Heart left ventricle (tissue), 16 donors: ENCODE measurements around the gene PBLD. TPM values are rescaled to one million over a fixed set of nuclear protein-coding genes. Genes with fewer than 3 reads are reported as not detected.
"Not testable (repeated sequence)": the region's sequence is repeated elsewhere in the genome, so short reads cannot be mapped to it uniquely, and the experiment has no call there.

ENCODE experiments used
- ATAC-seq, 4 donors: fragments of 200-7000 bp; cut with Tn5 transposase; one replicate each; pipeline ENCODE4 v1.9.1; 2020 to 2022; ENCODE audit warnings: moderate library complexity in 4 of 4, mild to moderate bottlenecking in 3 of 4, moderate number of reproducible peaks in 1 of 4
- DNase-seq, 5 donors: peaks; one replicate each; pipeline ENCODE4 v3.0.0-alpha.2; 2020
- H3K27ac ChIP-seq, 12 donors: fragments of 200-600 bp; sonication (generic) in 4 of 12; one replicate each; pipeline versions ENCODE4 v1.5.0 to v1.8.0; 2016 to 2022; ENCODE audit warnings: mild to moderate bottlenecking in 2 of 12
- H3K27me3 ChIP-seq, 9 donors: fragments of 200-600 bp; sonication (generic) in 2 of 9; one replicate each; pipeline versions ENCODE4 v1.5.1 to v1.8.0; 2016 to 2022; ENCODE audit warnings: mild to moderate bottlenecking in 3 of 9
- H3K36me3 ChIP-seq, 9 donors: fragments of 200-600 bp; sonication (generic) in 2 of 9; one replicate each; pipeline versions ENCODE4 v1.5.0 to v1.8.0; 2018 to 2022; ENCODE audit warnings: mild to moderate bottlenecking in 2 of 9
- H3K4me1 ChIP-seq, 12 donors: fragments of 200-600 bp; sonication (generic) in 4 of 12; one replicate each; pipeline versions ENCODE4 v1.5.0 to v1.8.0; 2016 to 2022; ENCODE audit warnings: mild to moderate bottlenecking in 3 of 12
- H3K4me3 ChIP-seq, 12 donors: fragments of 200-600 bp; sonication (generic) in 4 of 12; one replicate each; pipeline versions ENCODE4 v1.5.0 to v1.8.0; 2017 to 2022; ENCODE audit warnings: mild to moderate bottlenecking in 9 of 12, moderate library complexity in 4 of 12
- H3K9me3 ChIP-seq, 12 donors: fragments of 200-600 bp; sonication (generic) in 4 of 12; one replicate each; pipeline versions ENCODE4 v1.5.0 to v1.8.0; 2016 to 2022; ENCODE audit warnings: mild to moderate bottlenecking in 1 of 12
- CTCF ChIP-seq, 12 donors: fragments of 200-600 bp; sonication (generic) in 4 of 12; IDR thresholded peaks; one replicate each; pipeline versions ENCODE4 v1.5.0 to v1.8.0; 2018 to 2022; ENCODE audit warnings: antibody characterized with exemption in 12 of 12, mild to moderate bottlenecking in 5 of 12
- POLR2A ChIP-seq, 2 donors: fragments of 450-650 bp; IDR thresholded peaks; one replicate each; pipeline ENCODE4 v1.6.1; 2017; ENCODE audit warnings: antibody characterized with exemption in 2 of 2, mild to moderate bottlenecking in 2 of 2, moderate library complexity in 2 of 2
- WGBS, 4 donors: extraction: QIAGEN DNeasy Blood & Tissue Kit in 2 of 4; methylation state at CpG; one replicate each; pipeline versions ENCODE4 v1.1.5 to v1.1.7; 2013 to 2018; 5-methylcytosine and 5-hydroxymethylcytosine counted together
- intact Hi-C, 10 donors: fragments of 100-400 bp; cut with DNase I; formaldehyde crosslinking; loops; one replicate each; pipeline versions ENCODE4 v1.11.1 to v1.14.2; 2022
- polyA plus RNA-seq, 2 donors: library from polyadenylated mRNA; stranded (reverse); fragments of 200-250 nt; gene quantifications; one replicate each; pipeline ENCODE4 v1.2.3, GENCODE V29; 2013
- total RNA-seq, 9 donors: library from RNA; depleted of rRNA in 2 of 9; stranded (reverse); fragments of >200 nt in 2 of 9; fragmentation: NEBNext Ultra II Directional in 3 of 9; extraction: Animal tissue kit (Norgen Biotek cat#: 25700) in 3 of 9; gene quantifications; one replicate each; pipeline versions ENCODE4 v1.1.0 to v1.2.4, GENCODE V29; 2016 to 2023
- donor health status: ischemic (EF 13 %, LVEDD 7.1; RV severe dilation, severe dysfunction).
- donor health status: healthy with polysubstance abuse.
- donor health status: DM: no; HTN: yes; CAD: no.
- donor health status: DM: no; HTN: no; CAD: no.
- donor health status: ischemic (EF 25% LVEDD 6.9; RV normal size, moderate dysfunction).
- donor health status: ischemic (EF 25% LVEDD 5.7; RV mildly dilated, moderate dysfunction).
- donor health status: healthy.
- donor health status: DM: yes; HTN: yes; CAD: no.
- donor health status: ischemic (EF 35%, LVEDD 5.7; RV mildly dilated, moderate dysfunction).
- donor health status: nonischemic (EF 11% LVEDD 7.7; RV severe dilation, severe dysfunction).
- donor health status: DM: yes; HTN: yes; CAD: no.
- donor health status: PGD.
- donor health status: ischemic (EF 29% LVEDD 5.4; RV normal size, mild dysfunction).
- donor health status: nonischemic (EF 23%, LVEDD 6.1; RV moderate dilation, normal function).

Gene PBLD
- total and polyA plus RNA-seq, 11 donors: 1.4 to 9.4 (median 5.7) TPM

DNA sequence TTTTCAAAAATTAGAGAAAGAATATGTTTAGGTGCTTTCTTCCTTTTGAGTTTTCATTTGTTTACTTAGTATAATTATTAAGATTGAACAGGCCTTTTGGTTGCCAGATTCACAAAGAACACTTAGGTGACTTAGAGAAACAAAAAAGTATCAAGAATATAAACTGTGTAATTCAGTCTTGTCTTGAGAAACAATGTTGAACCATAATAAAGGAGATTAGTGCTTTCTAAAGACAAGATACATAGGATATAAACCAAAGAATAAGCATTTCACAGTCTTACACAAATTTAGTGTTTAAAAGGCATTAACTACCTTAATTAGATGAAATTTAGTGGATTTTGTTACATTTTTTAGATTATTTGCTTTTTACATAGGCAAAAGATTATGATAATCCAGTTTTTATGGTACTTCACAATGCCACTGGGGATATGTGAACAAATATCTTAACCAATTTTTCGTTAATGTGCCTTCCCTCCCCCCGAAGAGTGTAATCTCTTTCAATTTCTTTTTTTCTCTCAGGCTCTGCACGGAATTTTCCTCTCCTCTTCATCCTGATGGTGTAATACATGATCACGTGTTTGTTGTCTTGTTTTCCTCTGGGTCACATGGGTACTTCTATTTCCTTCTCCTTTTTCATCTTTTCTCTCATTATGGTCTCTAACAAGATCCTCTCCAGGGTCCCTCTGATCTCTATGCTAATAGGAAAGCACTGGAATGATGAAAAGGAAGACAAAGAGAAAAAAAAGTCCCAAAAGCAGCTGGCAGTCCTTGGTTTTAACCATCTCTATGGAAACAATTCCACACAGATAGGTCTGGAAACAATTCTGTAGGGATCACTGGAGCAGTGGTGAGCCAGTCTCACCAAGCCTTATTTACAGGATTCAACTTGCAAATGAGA is 4.6 kb downstream of the PBLD start:
- H3K4me3 ChIP-seq: peak overlapping the region in 6 of 12 donors; percentile 2 to 47 (median 32)
- H3K27me3 ChIP-seq: no peaks in the 10 kb centered on the region
- WGBS, 4 donors: 35 to 42% (median 36%) methylated on average over 4 of the region's 4 CpGs
- H3K27ac ChIP-seq: peak overlapping the region in 11 of 12 donors; percentile 63 to 99 (median 77)
- no peaks in the 10 kb centered on the region for H3K9me3 ChIP-seq
- TF ChIP-seq CTCF (IDR thresholded peaks at IDR 0.05): no peak
- H3K4me1 ChIP-seq: peaks cover 0 to 29% (median 8%) of the 10 kb centered on the region in 12 donors
- H3K36me3 ChIP-seq: no peaks in the 10 kb centered on the region
- intact Hi-C loops: no loop called here
- ATAC-seq: no peak
- no peak for DNase-seq

DNA sequence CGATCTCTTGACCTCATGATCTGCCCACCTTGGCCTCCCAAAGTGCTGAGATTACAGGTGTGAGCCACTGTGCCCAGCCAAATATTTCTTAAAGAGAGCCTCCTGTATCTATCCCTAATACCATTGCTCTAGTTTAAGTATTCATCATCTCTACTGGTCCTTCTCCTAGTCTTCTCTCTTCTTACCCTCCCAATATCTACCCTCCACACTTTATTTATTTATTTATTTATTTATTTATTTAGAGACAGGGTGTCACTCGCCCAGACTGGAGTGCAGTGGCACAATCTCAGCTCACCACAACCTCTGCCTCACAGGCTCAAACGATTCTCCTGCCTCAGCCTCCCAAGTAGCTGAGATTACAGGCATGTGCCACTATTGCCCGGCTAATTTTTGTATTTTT is 8.3 kb downstream of the PBLD start:
- H3K36me3 ChIP-seq, H3K27me3 ChIP-seq, DNase-seq, ATAC-seq, H3K9me3 ChIP-seq, H3K27ac ChIP-seq, intact Hi-C loops, H3K4me3 ChIP-seq: not testable (repeated sequence)
- H3K4me1 ChIP-seq: peaks cover 0 to 20% (median 4%) of the 10 kb centered on the region in 12 donors
- 92 to 96% (median 95%) methylated on average over 4 of the region's 4 CpGs for WGBS, 4 donors

DNA sequence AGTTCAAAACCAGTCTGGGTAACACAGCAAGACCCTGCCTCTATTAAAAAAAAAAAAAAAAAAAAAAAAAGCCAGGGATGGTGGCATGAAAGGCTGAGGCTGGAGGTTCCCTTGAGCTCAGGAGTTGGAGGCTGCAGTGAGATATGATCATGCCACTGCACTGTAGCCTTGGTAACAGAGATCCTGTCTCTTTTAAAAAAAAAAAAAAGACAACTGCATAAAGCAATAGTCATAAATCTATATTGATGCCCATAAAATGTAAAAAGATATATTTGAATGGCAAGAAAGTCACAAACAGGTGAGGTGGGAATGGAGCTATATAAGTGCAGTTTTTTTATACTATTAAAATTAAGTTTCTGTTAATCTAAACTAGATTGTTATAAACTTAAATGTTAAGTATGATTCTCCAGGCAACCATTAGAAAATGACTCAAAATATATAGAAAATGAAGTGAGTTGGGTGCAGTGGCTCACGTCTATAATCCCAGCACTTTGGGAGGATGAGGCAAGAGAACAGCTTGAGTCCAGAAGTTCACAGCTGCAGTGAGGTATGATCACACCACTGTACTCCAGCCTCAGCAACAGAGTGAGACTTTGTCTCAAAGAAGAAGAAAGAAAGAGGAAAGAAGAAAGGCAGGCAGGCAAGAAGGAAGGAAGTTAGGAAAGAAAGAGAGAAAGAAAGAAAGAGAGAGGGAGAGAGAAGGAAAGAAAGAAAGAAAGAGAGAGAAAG is 14.2 kb downstream of the PBLD start:
- 76 to 89% (median 80%) methylated on average over 1 of the region's 1 CpG for WGBS, 4 donors
- ATAC-seq: no peak
- Histone ChIP-seq H3K27me3 (no peaks in the 10 kb centered on the region), H3K9me3 (peaks cover 0 to 21% (median 11%) of the 10 kb centered on the region in 12 donors), H3K4me3 (no peak overlapping the region), H3K4me1 (no peaks in the 10 kb centered on the region), H3K36me3 (peaks cover 0 to 3% (median 0%) of the 10 kb centered on the region in 9 donors), H3K27ac (no peak overlapping the region)
- no peak for DNase-seq
- TF ChIP-seq POLR2A (IDR thresholded peaks at IDR 0.05) (no peak), CTCF (IDR thresholded peaks at IDR 0.05) (no peak)
- intact Hi-C loops: no loop called here

DNA sequence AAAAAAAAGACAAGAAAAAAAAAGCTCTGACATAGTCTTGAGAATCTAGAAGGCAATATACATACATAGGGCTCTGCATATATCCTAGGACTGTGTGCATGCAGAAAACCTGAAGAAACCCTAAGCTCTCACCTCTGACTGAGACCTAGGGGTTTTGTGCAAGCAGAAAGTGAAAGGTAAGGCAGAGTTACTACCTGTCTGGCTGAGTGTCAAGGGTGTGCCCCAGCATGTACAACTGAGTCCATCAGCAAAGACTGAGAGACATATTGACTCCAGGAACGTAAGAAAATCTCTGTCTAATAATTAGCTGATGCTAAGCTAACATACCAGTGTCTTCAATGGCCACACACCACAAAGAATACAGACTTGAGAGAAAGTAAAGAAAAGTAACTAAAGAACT is 17.1 kb downstream of the PBLD start:
- no peaks in the 10 kb centered on the region for H3K27me3 ChIP-seq
- no peak overlapping the region for H3K27ac ChIP-seq
- H3K4me1 ChIP-seq: no peaks in the 10 kb centered on the region
- TF ChIP-seq CTCF (IDR thresholded peaks at IDR 0.05): no peak
- no peak for TF ChIP-seq POLR2A (IDR thresholded peaks at IDR 0.05)
- WGBS, 4 donors: 86 to 100% (median 91%) methylated on average over 1 of the region's 1 CpG
- intact Hi-C loops: no loop called here
- peaks cover 0 to 21% (median 11%) of the 10 kb centered on the region in 12 donors for H3K9me3 ChIP-seq
- ATAC-seq: no peak
- DNase-seq: no peak
- peaks cover 0 to 3% (median 0%) of the 10 kb centered on the region in 9 donors for H3K36me3 ChIP-seq
- no peak overlapping the region for H3K4me3 ChIP-seq

DNA sequence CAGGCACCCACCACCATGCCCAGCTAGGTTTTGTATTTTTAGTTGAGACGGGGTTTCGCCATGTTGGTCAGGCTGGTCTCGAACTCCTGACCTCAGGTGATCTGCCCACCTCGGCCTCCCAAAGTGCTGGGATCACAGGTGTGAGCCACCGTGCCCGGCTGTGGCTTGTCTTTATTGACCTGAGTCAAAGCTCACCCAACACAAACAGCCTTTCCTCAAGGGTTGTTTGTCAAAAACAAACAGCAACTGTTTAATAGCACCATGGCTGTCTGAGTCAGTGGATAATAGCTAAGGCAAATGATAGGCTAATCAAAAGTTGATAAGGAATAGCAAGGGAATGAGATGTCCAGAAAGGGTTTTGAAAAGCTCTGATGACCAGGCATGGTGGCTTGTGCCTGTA is 17.8 kb downstream of the PBLD start:
- H3K36me3 ChIP-seq, H3K4me3 ChIP-seq, intact Hi-C loops, ATAC-seq, H3K27ac ChIP-seq, H3K4me1 ChIP-seq, DNase-seq, H3K27me3 ChIP-seq: not testable (repeated sequence)
- WGBS, 4 donors: 95 to 98% (median 96%) methylated on average over 6 of the region's 6 CpGs
- H3K9me3 ChIP-seq: peaks cover 0 to 21% (median 11%) of the 10 kb centered on the region in 12 donors
